ENCODE data around the gene KLHL29. TPM values are rescaled to one million over a fixed set of nuclear protein-coding genes. Genes with fewer than 3 reads are reported as not detected.

Gene KLHL29
- total RNA-seq, 2 experiments from 2014 or later = 0.23 to 0.66 TPM

DNA sequence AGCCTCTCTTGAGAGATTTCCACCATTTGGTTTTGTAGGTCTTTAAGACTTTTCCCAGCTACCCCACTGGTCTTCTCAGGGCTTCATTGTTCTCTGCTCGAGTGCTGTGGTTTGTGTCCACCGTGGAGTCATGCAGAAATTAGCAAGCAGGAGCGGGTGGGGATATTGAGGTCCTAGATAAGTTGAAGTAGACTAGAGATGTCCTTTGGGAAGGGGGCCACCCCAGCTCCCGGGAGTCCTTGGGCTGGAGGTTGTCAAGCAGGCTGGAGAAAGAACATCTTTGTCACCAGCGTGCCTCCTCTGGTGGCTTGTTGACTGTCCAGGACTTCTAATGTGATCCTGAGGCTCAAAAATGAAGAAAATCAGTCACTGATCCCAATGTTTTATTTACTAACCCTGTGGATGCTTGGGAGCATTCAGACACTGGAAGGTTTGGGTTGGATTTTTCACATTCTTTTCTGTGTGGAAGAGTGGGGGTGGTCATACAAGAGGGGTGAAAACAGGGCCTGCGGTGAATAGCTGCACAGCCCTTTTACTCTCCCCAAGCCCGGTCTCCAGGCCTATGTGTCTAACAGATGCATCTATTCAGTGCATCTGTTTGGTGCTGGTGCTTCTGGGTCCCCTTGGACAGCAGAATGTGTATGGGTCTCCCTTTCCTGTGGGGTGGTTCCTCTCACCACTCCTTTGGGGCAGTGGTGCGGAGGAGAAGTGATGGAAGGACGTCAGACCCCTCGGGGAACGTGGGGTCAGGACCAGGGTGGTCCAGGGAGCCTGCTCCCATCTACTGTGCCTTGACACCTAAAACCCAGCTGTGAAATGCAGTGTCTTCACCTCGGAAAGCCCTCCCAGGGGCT is 208.1 kb downstream of the KLHL29 start:
- BruUV-seq (replicated peaks) = no TSS peak
- H3K9me3 ChIP-seq (ENCODE audit: low read length) = no peaks in the 10 kb centered on the region
- no peaks in the 10 kb centered on the region; the same call in 1 of the 2 replicates for H4K20me1 ChIP-seq (ENCODE audit: insufficient read depth, low read length)
- intact Hi-C loops (cut with micrococcal nuclease; ENCODE audit: unreplicated experiment) = no loop called here
- H3K4me1 ChIP-seq (ENCODE audit: insufficient read depth, low read length, poor library complexity, severe bottlenecking) = no peaks in the 10 kb centered on the region
- H3K4me2 ChIP-seq (ENCODE audit: low read length) = no peak overlapping the region
- H3K79me2 ChIP-seq (ENCODE audit: insufficient read depth, low read depth, low read length) = no peaks in the 10 kb centered on the region
- H3K36me3 ChIP-seq (ENCODE audit: insufficient read depth, low read length) = no peaks in the 10 kb centered on the region
- no peak overlapping the region for H2AFZ ChIP-seq (ENCODE audit: low read length)
- no peak for DNase-seq (ENCODE audit: low spot score)
- ChIA-PET POLR2A (no interaction called here), CTCF (ENCODE audit: unreplicated experiment) (no interaction called here)
- no peaks in the 10 kb centered on the region for H3K9me2 ChIP-seq (ENCODE audit: insufficient read depth, low read length)
- no peak for TF ChIP-seq EZH2phosphoT487 (IDR thresholded peaks at IDR 0.05; ENCODE audit: borderline replicate concordance, low read depth, low read length)
- TF ChIP-seq, protein P1, sequence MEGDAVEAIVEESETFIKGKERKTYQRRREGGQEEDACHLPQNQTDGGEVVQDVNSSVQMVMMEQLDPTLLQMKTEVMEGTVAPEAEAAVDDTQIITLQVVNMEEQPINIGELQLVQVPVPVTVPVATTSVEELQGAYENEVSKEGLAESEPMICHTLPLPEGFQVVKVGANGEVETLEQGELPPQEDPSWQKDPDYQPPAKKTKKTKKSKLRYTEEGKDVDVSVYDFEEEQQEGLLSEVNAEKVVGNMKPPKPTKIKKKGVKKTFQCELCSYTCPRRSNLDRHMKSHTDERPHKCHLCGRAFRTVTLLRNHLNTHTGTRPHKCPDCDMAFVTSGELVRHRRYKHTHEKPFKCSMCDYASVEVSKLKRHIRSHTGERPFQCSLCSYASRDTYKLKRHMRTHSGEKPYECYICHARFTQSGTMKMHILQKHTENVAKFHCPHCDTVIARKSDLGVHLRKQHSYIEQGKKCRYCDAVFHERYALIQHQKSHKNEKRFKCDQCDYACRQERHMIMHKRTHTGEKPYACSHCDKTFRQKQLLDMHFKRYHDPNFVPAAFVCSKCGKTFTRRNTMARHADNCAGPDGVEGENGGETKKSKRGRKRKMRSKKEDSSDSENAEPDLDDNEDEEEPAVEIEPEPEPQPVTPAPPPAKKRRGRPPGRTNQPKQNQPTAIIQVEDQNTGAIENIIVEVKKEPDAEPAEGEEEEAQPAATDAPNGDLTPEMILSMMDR (conservative IDR thresholded peaks at IDR 0.05; ENCODE audit: low read length) = no peak
- no peak overlapping the region for H3K27ac ChIP-seq (ENCODE audit: low read depth, low read length, poor library complexity, severe bottlenecking)
- H3K4me3 ChIP-seq (ENCODE audit: low read depth, low read length, poor library complexity, severe bottlenecking) = no peak overlapping the region

DNA sequence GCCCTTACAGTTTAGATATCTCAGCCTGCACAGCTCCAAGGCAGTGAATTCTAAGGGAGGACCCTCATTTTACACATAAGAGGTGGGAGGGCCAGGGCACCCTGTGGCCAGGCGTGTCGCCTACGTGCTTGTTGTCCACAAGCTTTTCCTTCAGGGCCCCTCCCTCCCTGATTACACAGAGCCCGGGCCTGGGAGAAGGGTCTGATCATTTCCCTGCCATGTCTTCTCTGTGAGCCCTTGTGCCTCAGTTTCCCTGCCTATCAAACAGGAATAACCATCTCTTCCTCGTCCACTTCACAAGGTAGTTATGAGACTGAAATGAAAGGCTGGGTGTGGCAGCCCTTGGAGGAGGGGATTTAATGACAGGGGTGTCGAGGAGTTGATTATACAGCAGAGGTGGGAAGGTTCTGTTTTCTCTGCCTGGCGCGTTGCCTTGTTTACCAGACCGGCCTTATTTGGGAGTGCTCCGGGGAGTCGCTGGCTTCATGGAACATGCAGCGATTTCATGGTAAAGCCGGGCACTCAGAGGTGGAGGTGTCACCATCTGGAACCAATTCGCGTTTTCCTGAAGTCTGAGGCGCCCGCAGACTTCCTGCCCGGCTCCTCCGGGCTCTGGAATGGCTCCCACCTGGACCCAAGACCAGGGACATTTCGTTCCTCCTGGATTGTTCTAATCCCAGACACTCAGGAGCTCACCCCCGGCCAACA is 208.9 kb downstream of the KLHL29 start:
- no peaks in the 10 kb centered on the region; the same call in 1 of the 2 replicates for H4K20me1 ChIP-seq (ENCODE audit: insufficient read depth, low read length)
- CTCF ChIA-PET (ENCODE audit: unreplicated experiment) = no interaction called here
- no peaks in the 10 kb centered on the region for H3K79me2 ChIP-seq (ENCODE audit: insufficient read depth, low read depth, low read length)
- H3K36me3 ChIP-seq (ENCODE audit: insufficient read depth, low read length) = no peaks in the 10 kb centered on the region
- no peak for DNase-seq (ENCODE audit: low spot score)
- H3K9me2 ChIP-seq (ENCODE audit: insufficient read depth, low read length) = no peaks in the 10 kb centered on the region
- no peak overlapping the region for H2AFZ ChIP-seq (ENCODE audit: low read length)
- H3K4me3 ChIP-seq (ENCODE audit: low read depth, low read length, poor library complexity, severe bottlenecking) = no peak overlapping the region
- H3K27ac ChIP-seq (ENCODE audit: low read depth, low read length, poor library complexity, severe bottlenecking) = no peak overlapping the region
- intact Hi-C loops (cut with micrococcal nuclease; ENCODE audit: unreplicated experiment) = no loop called here
- no peaks in the 10 kb centered on the region for H3K4me1 ChIP-seq (ENCODE audit: insufficient read depth, low read length, poor library complexity, severe bottlenecking)
- POLR2A ChIA-PET = no interaction called here
- no peaks in the 10 kb centered on the region for H3K9me3 ChIP-seq (ENCODE audit: low read length)
- H3K4me2 ChIP-seq (ENCODE audit: low read length) = no peak overlapping the region
- no TSS peak for BruUV-seq (replicated peaks)
- no peak for TF ChIP-seq EZH2phosphoT487 (IDR thresholded peaks at IDR 0.05; ENCODE audit: borderline replicate concordance, low read depth, low read length)
- TF ChIP-seq, protein P1 (conservative IDR thresholded peaks at IDR 0.05; ENCODE audit: low read length) = no peak

DNA sequence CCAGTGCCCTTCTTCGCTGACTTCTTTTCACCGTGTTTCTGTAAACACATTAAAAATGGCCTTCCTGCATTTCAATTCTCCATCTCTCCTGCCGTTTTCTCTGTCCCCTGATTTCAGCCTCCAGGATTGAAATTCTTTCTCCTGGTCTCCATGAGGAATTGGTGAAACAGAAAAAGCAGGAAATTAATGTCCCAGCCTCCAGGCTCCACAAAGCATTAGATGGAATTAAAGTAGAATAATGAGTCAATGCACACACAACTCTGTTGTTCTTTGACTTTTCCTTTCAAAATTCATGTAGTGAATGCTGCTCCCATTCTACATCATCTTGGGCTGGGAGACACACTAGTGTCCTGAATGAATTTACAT is 209.5 kb downstream of the KLHL29 start:
- Histone ChIP-seq H3K4me2 (ENCODE audit: low read length) (no peak overlapping the region), H3K27ac (ENCODE audit: low read depth, low read length, poor library complexity, severe bottlenecking) (no peak overlapping the region), H2AFZ (ENCODE audit: low read length) (no peak overlapping the region), H4K20me1 (ENCODE audit: insufficient read depth, low read length) (no peaks in the 10 kb centered on the region; the same call in 1 of the 2 replicates), H3K4me1 (ENCODE audit: insufficient read depth, low read length, poor library complexity, severe bottlenecking) (no peaks in the 10 kb centered on the region), H3K9me3 (ENCODE audit: low read length) (no peaks in the 10 kb centered on the region), H3K79me2 (ENCODE audit: insufficient read depth, low read depth, low read length) (no peaks in the 10 kb centered on the region), H3K4me3 (ENCODE audit: low read depth, low read length, poor library complexity, severe bottlenecking) (no peak overlapping the region), H3K36me3 (ENCODE audit: insufficient read depth, low read length) (no peaks in the 10 kb centered on the region), H3K9me2 (ENCODE audit: insufficient read depth, low read length) (no peaks in the 10 kb centered on the region)
- CTCF ChIA-PET (ENCODE audit: unreplicated experiment) = no interaction called here
- no peak for TF ChIP-seq EZH2phosphoT487 (IDR thresholded peaks at IDR 0.05; ENCODE audit: borderline replicate concordance, low read depth, low read length)
- TF ChIP-seq, protein P1 (conservative IDR thresholded peaks at IDR 0.05; ENCODE audit: low read length) = no peak
- no peak for DNase-seq (ENCODE audit: low spot score)
- POLR2A ChIA-PET = no interaction called here
- no TSS peak for BruUV-seq (replicated peaks)
- intact Hi-C loops (cut with micrococcal nuclease; ENCODE audit: unreplicated experiment) = no loop called here

All from OCI-LY7 (cell line).